ENCODE results near the gene LRPAP1.

Gene LRPAP1

GRCh38 chr4:3499710-3500109 is 32.5 kb downstream of the LRPAP1 start:
- no peak for DNase-seq

DNA sequence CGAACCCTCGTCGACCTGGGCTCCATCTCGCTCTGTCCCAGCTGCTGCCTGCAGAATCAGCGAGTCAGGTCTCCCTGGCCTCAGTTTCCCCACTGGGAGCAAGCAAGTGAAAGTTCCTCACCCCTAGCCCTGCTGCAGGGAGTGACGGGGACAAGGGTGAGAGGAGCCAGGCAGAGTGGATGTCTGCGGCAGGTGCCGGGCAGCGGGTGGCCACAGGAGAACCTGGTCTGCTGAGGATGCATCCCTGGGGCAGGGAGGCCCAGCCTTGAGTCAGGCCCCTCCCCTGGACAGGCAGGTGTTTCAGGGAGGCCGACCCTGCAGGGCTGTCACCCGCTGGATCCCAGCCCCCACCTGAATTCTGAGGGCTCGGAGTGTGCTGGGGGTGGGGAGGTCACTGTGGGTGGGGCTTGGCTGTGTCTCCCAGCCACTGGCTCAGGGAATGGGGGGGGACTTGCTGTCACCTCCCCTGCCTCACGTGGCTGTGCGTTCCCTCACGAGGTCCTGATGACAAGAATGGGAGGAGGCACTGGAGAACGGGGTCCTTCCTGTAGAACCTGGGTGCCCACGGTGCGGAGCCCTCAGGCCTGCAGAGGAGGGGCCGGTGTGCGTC is 33.2 kb downstream of the LRPAP1 start:
- DNase-seq: no peak

GRCh38 chr4:3498407-3498806 is 33.8 kb downstream of the LRPAP1 start:
- DNase-seq: no peak

DNA sequence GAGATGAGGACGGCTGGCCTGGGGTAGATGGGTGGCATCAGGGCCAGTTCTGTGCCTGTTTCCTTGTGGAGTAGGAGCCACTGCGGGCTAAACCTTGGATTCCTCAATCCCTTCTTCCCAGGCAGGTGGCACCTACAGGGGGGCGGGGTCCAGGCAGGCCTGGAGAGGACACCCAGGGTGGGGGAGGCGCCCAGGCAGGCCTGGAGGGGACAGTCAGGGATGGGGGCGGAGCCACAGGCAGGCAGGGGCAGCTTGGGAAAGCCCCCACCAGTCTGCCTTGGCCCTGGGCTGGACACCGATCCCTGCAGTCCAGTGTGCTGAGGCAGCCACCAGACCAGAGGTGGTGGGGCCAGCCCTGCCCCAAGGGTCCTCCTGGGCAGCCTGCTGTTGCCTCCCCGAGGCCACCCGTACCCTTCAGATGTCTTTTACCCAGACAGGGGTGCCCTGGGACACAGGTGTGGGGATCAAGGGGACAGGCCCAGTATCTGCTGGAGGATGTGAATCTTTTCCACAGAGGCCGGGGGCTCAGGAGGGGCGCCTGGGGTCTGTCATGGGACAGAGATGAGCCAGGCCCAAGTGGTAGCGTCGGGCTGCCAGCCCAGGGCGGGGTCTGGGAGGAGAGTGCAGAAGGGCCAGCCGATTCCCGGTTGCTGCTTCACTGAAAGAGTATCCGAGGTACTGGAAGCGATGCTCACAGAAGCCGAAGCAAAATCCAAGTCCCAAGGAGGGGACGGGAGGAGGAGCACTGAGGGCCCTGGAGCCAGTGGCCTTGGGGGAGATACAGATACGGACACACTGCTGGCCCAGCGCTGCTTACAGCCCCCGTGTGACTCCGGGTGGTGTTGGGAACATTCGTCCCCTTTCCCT is 34.5 kb downstream of the LRPAP1 start:
- no peak for DNase-seq

GRCh38 chr4:3497095-3497494 is 35.1 kb downstream of the LRPAP1 start:
- DNase-seq: no peak

GRCh38 chr4:3496021-3496420 is 36.2 kb downstream of the LRPAP1 start:
- DNase-seq: no peak

DNA sequence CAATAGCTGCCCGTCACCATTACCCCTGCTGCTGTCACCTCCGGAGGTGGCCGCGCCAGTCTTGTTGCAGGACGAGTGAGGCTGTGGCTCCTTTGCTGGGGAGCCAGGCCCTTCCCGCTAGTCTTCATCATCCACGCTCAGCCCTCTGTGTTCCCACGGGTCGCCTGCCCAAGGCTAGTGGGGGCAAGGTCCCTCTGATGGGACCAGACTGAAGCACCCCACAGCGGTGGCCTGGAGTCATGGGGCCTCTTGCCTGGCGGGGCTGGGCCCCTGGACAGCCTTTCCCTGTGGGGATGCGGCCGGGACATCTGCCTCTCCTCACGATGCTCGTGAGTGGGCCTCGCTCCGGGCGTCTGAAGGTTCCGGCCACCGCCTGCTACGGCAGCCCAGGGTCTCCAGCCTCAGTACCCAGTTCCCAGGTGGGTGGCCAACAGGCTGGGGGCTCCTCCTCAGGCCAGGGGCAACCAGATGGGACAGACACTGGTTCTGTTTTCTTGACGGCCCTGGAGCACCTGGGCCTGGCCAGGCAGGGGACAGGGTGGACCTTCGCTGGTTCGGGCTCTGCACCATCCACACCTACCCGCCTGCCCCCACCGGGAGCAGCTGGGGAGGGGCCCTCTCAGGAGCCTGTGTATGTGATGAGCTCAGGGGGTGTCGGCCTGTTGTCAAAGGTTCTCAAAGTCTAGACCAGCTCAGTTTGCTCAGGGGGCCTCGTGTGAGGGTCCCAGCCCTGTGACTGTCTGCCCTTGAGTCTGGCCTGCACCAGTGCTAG is 36.8 kb downstream of the LRPAP1 start:
- DNase-seq: no peak

- no peak for DNase-seq
Observed at GRCh38 chr4:3494462-3494871, 37.8 kb downstream of the LRPAP1 start.

DNA sequence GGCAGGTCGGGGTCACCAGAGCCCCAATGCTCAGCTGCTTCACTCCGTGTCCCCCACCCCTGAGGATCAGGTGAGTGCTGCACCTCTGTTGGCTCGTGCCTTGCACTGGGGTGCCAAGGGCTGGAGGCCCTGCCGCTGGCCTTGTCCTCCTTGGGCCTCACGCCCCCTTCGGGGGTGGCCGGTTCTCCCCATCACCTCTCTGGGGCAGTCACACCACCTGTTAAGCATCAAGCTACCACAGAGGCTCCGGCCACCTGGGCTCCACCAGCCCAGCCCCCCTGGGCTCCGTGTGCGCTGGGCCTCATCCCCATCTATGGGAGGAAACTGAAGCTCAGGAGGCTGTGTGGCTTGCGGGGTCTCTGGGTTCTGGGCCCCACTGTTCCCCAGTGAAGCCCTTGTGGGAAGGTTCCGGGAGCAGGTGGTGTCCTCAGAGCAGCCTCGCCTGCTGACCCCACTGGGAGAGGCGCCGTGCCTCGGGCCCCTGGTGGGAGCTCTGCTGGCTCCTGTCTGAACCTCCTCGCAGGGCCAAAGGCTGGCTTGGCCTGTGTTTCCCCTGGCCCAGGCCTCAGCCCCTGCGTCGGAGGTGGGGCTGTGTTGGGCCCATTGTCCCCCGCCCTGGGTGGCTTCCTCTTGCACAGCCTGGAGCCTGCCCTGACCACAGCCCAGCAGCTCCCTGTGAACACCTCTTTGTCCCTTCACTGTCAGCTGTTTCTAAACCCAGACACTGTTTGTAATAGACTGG is 38.3 kb downstream of the LRPAP1 start:
- no peak for DNase-seq

- DNase-seq: no peak
Observed at GRCh38 chr4:3492741-3493719, 39.2 kb downstream of the LRPAP1 start.

- no peak for DNase-seq
Observed at GRCh38 chr4:3491681-3492405, 40.4 kb downstream of the LRPAP1 start.

GRCh38 chr4:3489451-3489962 is 42.7 kb downstream of the LRPAP1 start:
- no peak for DNase-seq

DNA sequence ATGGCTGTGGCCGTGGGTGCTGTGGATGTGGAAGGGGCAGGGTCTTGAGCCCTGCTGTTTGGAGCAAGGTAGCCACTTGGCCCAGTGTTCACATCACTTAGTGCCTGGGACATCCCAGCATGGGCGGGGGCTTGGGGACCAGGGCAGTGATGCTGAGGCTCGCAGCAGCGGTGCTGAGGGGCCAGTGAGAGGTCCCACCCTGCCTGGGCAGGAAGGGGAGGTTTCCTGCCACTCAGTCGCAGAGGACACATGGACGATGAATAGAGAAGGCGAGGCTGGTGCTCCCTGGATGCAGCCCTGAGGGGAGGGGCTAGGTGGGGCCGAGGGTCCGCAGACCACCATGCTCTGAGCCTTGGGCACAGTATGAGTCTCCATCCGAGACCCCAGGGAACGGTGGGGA is 43.4 kb downstream of the LRPAP1 start:
- DNase-seq: no peak

GRCh38 chr4:3487861-3488260 is 44.4 kb downstream of the LRPAP1 start:
- no peak for DNase-seq

DNA sequence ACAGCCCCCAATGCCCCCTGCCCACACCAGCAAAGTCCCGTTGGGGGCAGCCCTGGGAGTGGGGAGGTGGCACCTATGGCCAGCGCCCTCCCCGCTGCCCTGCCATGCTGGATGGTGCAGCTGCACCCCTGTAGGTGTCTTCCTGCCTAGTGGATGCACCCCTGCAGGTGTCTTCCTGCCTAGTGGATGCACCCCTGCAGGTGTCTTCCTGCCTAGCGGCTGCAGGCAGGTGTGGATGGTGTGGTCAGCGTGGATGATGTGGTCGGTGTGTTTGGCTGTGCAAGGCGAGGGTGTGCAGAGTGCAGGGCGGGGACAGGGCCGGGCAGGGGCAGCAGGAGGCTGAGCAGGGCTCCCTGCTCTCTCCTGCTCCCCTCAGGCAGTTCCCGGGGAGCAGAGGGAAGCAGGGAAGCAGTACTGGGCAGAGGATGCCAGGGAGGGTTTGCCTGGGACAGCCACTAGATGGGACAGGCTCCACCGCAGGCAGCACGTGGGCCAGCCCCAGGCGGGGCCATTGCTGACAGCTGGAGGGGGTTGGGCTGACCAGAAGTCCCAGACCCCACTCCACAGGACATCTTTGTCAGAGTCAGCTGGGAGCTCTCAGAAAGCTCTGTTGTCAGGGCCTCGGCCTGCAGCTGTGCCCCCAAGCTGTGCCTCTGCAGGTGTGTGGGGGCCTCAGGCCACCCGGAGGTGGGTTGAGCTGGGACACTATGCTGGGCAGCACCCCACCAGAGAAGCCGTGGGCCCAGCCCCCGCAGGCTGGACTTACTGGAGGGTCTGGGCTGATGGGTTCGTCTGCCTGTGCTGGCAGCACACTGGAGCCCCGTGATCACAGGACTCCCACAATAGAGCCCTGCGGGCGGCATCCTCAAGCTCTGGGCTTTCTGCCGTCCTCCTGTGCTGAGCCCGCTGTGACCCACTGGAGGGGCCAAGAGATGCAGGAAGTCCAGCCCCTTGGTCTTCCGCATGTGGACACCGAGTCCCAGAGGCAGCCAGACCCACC is 45.4 kb downstream of the LRPAP1 start:
- DNase-seq: no peak

DNA sequence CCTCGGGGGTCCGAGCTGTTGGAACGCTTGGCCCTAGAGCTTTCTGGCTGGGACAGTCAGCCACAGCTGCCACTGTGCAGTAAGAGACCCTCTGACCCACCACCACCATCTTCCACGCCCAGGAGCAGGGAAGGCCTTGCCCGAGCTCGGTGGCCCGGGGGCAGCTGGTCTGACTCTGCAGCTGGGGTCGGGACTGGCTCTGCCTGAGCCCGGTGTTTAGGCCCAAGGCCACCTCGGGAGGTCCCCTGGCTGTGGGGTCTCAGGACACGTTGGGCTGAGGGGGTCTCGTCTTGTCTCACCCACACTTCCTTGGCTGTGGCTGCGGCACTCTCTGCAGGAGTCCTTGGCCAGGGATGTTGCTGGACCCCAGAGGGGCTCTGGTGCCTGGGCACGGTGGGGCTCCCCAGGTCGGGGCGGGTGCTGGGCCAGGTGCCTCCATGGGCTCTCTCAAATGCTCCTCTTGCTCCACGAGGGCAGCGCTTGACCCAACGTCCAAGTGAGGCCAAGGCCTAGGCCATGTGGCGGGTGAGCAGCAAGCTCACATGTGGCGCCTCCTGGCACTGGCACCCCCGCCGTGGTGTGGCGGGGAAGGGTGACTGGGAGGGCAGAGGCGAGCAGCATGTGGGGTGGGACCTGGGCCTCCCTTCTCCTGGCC is 46.2 kb downstream of the LRPAP1 start:
- no peak for DNase-seq

DNA sequence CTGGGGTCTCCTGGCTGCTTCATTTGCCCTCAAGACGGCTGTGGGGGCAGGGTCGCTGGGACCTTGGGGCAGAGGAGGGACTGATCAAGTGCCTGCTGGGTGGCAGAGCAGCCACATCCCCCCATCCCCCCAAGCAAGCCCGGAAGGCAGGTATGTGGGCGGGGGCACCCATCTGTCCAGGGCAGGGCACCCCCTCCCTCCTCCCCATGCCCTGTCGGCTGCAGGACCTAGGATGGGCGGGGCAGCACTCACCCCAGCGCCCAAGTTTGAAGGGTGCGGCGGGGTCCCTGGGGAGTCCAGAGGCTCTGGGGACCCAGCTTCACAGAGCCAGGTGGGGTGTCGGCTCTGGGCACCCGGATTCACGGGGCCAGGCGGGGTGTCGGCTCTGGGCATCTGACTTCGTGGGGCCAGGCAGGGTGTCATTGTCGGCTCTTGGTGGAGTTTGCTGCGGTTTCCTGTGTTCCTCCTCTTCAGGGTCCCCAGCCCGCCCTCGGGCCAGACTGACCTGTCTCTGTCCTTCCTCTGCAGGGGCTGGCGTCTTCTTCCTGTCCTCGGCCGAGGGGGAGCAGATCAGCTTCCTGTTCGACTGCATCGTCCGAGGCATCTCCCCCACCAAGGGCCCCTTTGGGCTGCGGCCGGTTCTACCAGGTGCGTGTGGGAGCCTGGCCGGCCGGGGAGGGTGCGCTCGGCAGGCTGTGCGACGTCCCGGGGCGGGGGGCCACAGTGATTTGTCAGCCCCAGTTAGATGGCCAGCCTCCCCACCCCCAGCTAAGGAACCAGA is 47.0 kb downstream of the LRPAP1 start:
- DNase-seq: no peak
